OCI-LY7 (cell line): ENCODE data around the gene TSHZ2.

Source experiments
- EZH2phosphoT487 ChIP-seq: fragments of 200-600 bp; sonication (generic); IDR thresholded peaks from 2 replicates; pipeline ENCODE4 v1.6.1; 2018; ENCODE audit warnings: low read depth, borderline replicate concordance, mild to moderate bottlenecking, mixed run types, antibody characterized with exemption, low read length, moderate library complexity, mixed read lengths
- TF ChIP-seq, protein P1 (sequence below): fragments of 200-600 bp; sonication (generic); conservative IDR thresholded peaks from 2 replicates; pipeline ENCODE4 v1.5.1; 2014; ENCODE audit warnings: mild to moderate bottlenecking, antibody characterized with exemption, low read length, moderate library complexity, mixed read lengths

DNA sequence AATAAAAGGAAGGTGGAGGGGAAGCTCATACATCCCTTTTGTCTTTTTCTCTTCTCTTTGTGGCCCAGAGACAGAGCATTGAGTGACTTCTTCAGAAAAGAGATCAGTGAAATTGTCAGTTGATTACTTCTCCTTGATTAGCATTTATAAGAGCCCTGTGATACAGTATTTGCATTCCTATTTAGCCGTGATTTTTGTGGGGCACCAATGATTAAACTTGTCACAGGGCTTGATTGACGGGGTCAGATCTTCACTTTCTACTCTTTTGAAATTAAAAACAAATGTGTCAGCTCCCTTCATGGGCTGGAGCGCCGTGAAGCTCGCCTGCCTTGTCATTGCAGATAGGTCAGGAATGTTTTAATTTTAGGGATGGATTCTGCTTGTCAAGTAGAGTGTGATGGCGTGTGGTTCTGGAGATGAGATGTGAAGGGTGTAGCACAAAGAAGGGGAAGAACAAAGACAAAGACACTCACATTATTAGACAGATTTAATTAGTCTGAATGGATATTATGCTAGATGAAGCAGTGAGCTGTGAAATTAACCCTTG is 454.7 kb downstream of the TSHZ2 start:
- TF ChIP-seq, protein P1, sequence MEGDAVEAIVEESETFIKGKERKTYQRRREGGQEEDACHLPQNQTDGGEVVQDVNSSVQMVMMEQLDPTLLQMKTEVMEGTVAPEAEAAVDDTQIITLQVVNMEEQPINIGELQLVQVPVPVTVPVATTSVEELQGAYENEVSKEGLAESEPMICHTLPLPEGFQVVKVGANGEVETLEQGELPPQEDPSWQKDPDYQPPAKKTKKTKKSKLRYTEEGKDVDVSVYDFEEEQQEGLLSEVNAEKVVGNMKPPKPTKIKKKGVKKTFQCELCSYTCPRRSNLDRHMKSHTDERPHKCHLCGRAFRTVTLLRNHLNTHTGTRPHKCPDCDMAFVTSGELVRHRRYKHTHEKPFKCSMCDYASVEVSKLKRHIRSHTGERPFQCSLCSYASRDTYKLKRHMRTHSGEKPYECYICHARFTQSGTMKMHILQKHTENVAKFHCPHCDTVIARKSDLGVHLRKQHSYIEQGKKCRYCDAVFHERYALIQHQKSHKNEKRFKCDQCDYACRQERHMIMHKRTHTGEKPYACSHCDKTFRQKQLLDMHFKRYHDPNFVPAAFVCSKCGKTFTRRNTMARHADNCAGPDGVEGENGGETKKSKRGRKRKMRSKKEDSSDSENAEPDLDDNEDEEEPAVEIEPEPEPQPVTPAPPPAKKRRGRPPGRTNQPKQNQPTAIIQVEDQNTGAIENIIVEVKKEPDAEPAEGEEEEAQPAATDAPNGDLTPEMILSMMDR: no peak
- TF ChIP-seq EZH2phosphoT487: no peak
